Activated CD8-positive, alpha-beta T cell treated with anti-CD3 and anti-CD28 coated beads for 36 hours (primary cell): ENCODE results near the gene CYP46A1. TPM values are rescaled to one million over a fixed set of nuclear protein-coding genes. Genes with fewer than 3 reads are reported as not detected.

Source experiments
- ATAC-seq: fragments of 200-7000 bp; cut with Tn5 transposase; one replicate; pipeline ENCODE4 v1.10.0; 2021; ENCODE audit warnings: mild to moderate bottlenecking, moderate library complexity
- CTCF ChIA-PET: fragments of 350-600 bp; sonication (Branson Sonifier 250); formaldehyde crosslinking; loops from one replicate; lab custom pipeline; 2021; ENCODE audit warnings: antibody characterized with exemption; lab: Charles Lee
- POLR2A ChIA-PET: fragments of 350-600 bp; sonication (Branson Sonifier 250); formaldehyde crosslinking; loops from one replicate; lab custom pipeline; 2021; ENCODE audit warnings: antibody characterized with exemption; lab: Charles Lee
- DNase-seq: peaks from one replicate; pipeline ENCODE4 v3.0.0-alpha.2; 2020
- H3K27ac Mint-ChIP-seq: one replicate; pipeline ENCODE4 v1.8.0; 2021; ENCODE audit warnings: mild to moderate bottlenecking, mixed read lengths
- H3K27me3 Mint-ChIP-seq: one replicate; pipeline ENCODE4 v1.8.0; 2021; ENCODE audit warnings: mixed read lengths
- H3K36me3 Mint-ChIP-seq: one replicate; pipeline ENCODE4 v1.8.0; 2021; ENCODE audit warnings: low read depth, mixed read lengths
- H3K4me1 Mint-ChIP-seq: one replicate; pipeline ENCODE4 v1.8.0; 2021; ENCODE audit warnings: low read depth, mixed read lengths
- H3K4me3 Mint-ChIP-seq: one replicate; pipeline ENCODE4 v1.8.0; 2021; ENCODE audit warnings: mild to moderate bottlenecking, moderate library complexity, mixed read lengths
- H3K9me3 Mint-ChIP-seq: one replicate; pipeline ENCODE4 v1.8.0; 2021; ENCODE audit warnings: mixed read lengths
- CTCF ChIP-seq: fragments of 200-600 bp; IDR thresholded peaks from one replicate; pipeline ENCODE4 v1.8.0; 2022; ENCODE audit warnings: antibody characterized with exemption, mild to moderate bottlenecking
- intact Hi-C: fragments of 100-400 bp; cut with micrococcal nuclease; formaldehyde crosslinking; loops from one replicate; pipeline ENCODE4 v1.10.0; 2022
- total RNA-seq, 2 experiments: library from RNA; stranded (reverse); gene quantifications; one replicate each; pipeline ENCODE4 v1.2.3, GENCODE V29; 2021

CYP46A1 gene
- total RNA-seq, 2 experiments from 2014 or later = 0.16 to 0.20 TPM

DNA sequence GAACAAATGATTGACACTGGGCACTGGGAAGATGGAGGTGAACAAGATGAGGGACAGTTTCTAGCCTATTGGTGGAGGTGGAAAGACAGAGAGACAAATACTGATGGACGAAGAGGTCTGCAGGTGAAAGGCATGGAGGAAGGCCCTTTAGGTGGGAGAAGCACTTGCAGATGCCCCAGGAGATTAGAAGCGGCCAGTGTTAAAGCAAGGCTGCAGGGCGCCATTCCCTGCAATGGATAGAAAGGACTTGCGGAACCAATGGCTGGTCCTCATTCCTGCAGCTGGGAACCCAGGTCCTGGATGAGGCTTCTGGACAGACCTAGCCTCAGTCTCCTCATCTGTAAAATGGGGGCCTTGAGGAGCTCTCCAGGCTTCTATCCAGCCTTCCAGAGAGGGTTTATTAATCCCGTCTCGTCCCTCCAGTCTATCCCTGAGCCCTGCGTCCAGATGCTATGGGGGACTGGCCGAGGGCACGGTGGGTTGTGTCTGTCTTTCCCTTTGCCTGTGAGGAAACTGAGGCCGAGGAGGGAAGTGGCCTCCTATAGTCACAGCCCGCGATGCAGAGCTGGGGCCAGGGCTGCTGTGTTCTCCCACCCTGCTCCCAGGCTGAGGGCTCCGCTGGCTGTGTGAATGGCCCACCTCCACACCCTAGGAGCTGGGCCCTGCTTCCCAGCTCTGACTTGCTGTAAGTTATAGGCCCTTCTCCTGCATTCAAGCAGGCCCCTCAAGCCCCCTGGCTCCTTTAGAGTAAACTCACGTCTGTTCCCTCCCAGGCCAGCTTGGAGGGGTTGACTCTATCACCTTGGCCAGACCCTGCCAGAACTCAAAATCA is 33.0 kb downstream of the CYP46A1 start:
- Mint-ChIP-seq H3K27me3 (peaks cover 3% of the 10 kb centered on the region), H3K4me3 (no peak overlapping the region), H3K27ac (no peak overlapping the region), H3K36me3 (no peaks in the 10 kb centered on the region), H3K4me1 (no peaks in the 10 kb centered on the region), H3K9me3 (no peaks in the 10 kb centered on the region)
- POLR2A ChIA-PET = no interaction called here
- intact Hi-C loops = no loop called here
- no peak for DNase-seq
- TF ChIP-seq CTCF = no peak
- CTCF ChIA-PET = interaction anchor here (1.3 kb wide), 1 partner anchor 182 kb away, joined by 3 read pairs; no protein-coding TSS in a partner anchor
- no peak for ATAC-seq

DNA sequence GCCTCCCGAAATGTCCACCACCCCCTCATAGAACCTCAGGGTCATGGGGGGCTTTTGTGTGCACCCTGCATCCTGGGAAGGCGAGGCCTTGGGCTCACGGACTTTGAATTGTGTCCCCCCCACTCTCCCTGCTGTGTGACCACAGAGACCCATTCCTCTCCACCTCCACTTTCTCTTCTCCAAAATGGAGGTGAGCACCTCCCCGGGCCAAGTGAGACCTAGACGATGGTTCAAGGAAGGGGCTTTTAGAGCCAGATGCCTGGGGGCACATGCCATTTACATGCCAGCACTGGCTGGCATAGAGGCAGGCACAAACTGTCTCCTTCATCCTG is 33.5 kb downstream of the CYP46A1 start:
- Mint-ChIP-seq H3K4me1 (no peaks in the 10 kb centered on the region), H3K4me3 (no peak overlapping the region), H3K27me3 (peaks cover 4% of the 10 kb centered on the region), H3K36me3 (no peaks in the 10 kb centered on the region), H3K9me3 (no peaks in the 10 kb centered on the region), H3K27ac (no peak overlapping the region)
- POLR2A ChIA-PET = no interaction called here
- DNase-seq (no peak), ATAC-seq (no peak)
- TF ChIP-seq CTCF = no peak
- CTCF ChIA-PET = interaction anchor here (1.3 kb wide), 1 partner anchor 182 kb away, joined by 3 read pairs; no protein-coding TSS in a partner anchor
- intact Hi-C loops = no loop called here

- POLR2A ChIA-PET = interaction anchor here (1.4 kb wide), 1 partner anchor 20 kb away, joined by 3 read pairs; no protein-coding TSS in a partner anchor
These were observed 34.1 kb downstream of the CYP46A1 start for GRCh38 chr14:99718031-99718810.

GRCh38 chr14:99718811-99719192 is 34.7 kb downstream of the CYP46A1 start:
- DNase-seq (no peak), ATAC-seq (no peak)
- no peaks in the 10 kb centered on the region for H3K9me3 Mint-ChIP-seq
- ChIA-PET CTCF (interaction anchor here (1.3 kb wide), 1 partner anchor 12 kb away, joined by 7 read pairs; no protein-coding TSS in a partner anchor), POLR2A (interaction anchor here (0.6 to 1.4 kb wide), 2 partner anchors 19 to 252 kb away, joined by 3 read pairs; no protein-coding TSS in a partner anchor)
- peaks cover 4% of the 10 kb centered on the region for H3K27me3 Mint-ChIP-seq
- H3K4me1 Mint-ChIP-seq = no peaks in the 10 kb centered on the region
- H3K4me3 Mint-ChIP-seq = no peak overlapping the region
- H3K27ac Mint-ChIP-seq = no peak overlapping the region
- intact Hi-C loops = no loop called here
- H3K36me3 Mint-ChIP-seq = no peaks in the 10 kb centered on the region
- TF ChIP-seq CTCF = no peak

More at GRCh38 chr14:99718031-99718810, 34.1 kb downstream of the CYP46A1 start:
- Mint-ChIP-seq H3K9me3 (no peaks in the 10 kb centered on the region), H3K27ac (no peak overlapping the region), H3K36me3 (no peaks in the 10 kb centered on the region), H3K27me3 (peaks cover 4% of the 10 kb centered on the region), H3K4me3 (no peak overlapping the region), H3K4me1 (no peaks in the 10 kb centered on the region)
- intact Hi-C loops = no loop called here
- no peak for TF ChIP-seq CTCF
- ATAC-seq (no peak), DNase-seq (no peak)
- CTCF ChIA-PET = interaction anchor here (1.3 kb wide), 1 partner anchor 12 kb away, joined by 7 read pairs; no protein-coding TSS in a partner anchor
